G401 (cell line): Measurements from ENCODE around the gene GH2. TPM values are rescaled to one million over a fixed set of nuclear protein-coding genes. Genes with fewer than 3 reads are reported as not detected.
A peak's percentile ranks its signal among the peaks of the same experiment; 100 is the strongest.
"Not testable (repeated sequence)": the region's sequence is repeated elsewhere in the genome, so short reads cannot be mapped to it uniquely, and the experiment has no call there.

Experiments used
- DNase-seq: peaks from one replicate; pipeline ENCODE4 v3.0.0-alpha.2; 2015; ENCODE audit warnings: low spot score
- in situ Hi-C: cut with HindIII; loops from 2 replicates; pipeline ENCODE4 v1.10.0; 2016; ENCODE audit warnings: low sequenced_read_pairs, mixed read lengths
- total RNA-seq: library from RNA; depleted of rRNA; stranded (reverse); fragments of >200 nt; shearing (Covaris generic); gene quantifications from 2 replicates; pipeline ENCODE4 v1.2.3, GENCODE V29; 2014; rRNA removed

The GH2 gene
- not detected in 2 replicates for total RNA-seq

- peak; percentile 29 for DNase-seq
- in situ Hi-C loops = no loop called here
These were observed at the start of gene GH2 for GRCh38 chr17:63881935-63882601. Gene GH2, minus strand, starts transcription at chr17:63881944. Its CDS starts 143 bp downstream, at chr17:63881801.

DNA sequence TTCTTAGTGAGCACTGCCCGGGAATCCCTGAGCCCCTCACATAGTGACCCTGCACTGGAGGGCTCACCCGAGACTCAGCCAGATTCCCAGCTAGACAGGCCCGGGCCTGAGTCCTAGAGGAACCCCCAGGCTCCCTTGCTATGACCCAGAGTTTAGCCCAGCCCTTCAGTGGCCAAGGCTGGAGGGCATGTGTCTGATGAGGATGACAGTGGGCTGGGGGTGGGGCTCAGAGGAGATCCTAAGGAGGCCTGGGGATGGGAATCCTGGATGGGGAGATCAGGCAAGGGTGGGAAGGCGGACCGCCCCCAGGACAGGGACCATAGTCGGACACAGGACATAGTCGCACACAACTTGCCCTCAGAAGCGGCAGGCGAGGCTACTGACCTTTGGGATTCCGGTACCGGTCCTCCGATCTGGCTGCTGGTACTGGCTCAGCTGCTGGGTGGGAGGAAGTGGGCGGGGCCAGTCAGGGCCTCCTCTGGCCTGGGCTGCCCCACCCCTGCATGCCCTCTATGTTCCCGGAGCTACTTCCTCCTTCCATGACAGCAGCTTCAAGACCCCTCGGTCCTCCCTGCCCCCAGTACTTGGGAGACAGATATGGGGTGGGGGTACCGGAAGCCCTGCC is 49.3 kb upstream of the GH2 start:
- no peak for DNase-seq
- in situ Hi-C loops = no loop called here

GRCh38 chr17:63929860-63930766 is 48.4 kb upstream of the GH2 start:
- in situ Hi-C loops = no loop called here
- DNase-seq = peak; percentile 60

DNA sequence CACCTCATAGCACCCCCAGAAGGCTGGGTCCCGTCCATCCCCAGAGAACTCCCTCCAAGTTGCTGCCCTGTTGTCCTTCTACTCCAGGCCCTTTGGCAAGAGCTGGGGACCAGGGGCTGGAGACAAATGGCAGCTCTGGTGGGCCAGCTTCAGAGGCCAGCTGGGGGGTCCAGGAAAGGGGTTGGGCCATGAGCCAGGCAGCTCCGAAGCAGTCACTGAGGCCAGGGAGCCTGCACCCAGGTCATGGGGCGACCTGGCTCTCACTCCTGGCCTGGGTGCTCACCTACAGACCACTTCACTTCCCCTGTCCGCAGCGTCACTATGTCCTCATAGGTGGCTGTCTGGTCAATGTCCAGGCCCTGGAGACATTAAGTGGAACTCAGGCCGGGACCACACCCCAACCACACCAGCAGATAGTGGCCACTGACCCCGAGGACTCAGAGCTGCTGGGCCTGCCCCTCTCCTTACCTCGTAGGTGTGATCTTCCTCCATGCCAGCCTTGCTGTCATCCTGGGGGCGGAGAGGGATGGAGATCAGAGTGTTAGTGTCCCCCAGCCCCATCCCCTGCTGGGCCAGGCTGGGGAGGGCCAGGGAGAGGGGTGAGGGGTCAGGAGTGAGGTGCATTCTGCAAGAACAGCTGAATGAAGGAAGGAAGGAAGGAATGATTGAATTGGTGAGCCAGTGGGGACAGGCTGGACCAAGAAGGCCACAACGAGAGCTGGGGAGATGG is 47.4 kb upstream of the GH2 start:
- in situ Hi-C loops = no loop called here
- no peak for DNase-seq

GRCh38 chr17:63928172-63928666 is 46.5 kb upstream of the GH2 start:
- no peak for DNase-seq
- in situ Hi-C loops = no loop called here

GRCh38 chr17:63927464-63928171 is 45.9 kb upstream of the GH2 start:
- in situ Hi-C loops = no loop called here
- no peak for DNase-seq

DNA sequence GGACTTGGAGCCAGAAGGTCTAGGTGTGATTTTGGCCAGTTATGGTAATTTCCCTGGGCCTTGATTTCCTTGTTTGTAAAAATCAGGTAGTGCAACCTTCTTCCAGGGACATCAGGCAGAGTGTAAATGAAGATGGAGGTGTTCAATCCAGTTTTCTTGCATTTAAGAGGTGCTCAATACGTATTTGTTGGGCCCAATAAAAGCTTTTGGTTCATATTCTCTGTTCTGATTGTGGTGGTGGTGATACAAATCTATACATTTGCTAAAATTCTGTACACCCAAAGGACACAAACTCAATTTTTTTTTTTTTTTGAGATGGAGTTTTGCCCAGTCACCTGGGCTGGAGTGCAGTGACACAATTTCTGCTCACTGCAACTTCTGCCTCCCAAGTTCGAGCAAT is 44.4 kb upstream of the GH2 start:
- no peak for DNase-seq
- in situ Hi-C loops = no loop called here

DNA sequence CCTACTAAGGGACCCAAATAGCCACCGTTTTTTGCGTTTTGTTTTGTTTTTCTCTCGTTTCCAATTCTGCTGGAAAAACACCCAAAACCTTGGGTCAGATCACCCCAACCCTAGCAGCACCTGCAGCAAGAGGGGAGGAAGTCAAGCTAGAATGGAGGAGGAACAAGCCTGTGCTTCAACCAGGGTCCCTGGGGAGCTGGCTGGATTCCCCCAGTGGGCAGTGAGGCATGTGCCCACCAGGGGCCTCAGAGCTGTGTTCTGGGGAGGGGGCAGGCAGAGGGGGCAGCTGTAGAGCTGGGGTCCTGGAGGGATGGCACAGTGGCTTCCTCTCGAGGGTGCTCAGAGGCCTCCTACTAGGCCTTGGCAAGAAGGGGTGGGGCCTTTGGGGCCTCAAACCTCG is 43.9 kb upstream of the GH2 start:
- DNase-seq = no peak
- in situ Hi-C loops = no loop called here

- DNase-seq, in situ Hi-C loops: not testable (repeated sequence)
These were observed 40.7 kb upstream of the GH2 start for GRCh38 chr17:63922402-63922801.

- DNase-seq, in situ Hi-C loops: not testable (repeated sequence)
These were observed 39.0 kb upstream of the GH2 start for GRCh38 chr17:63920779-63921178.

- in situ Hi-C loops, DNase-seq: not testable (repeated sequence)
These were observed 38.3 kb upstream of the GH2 start for GRCh38 chr17:63920050-63920449.

DNA sequence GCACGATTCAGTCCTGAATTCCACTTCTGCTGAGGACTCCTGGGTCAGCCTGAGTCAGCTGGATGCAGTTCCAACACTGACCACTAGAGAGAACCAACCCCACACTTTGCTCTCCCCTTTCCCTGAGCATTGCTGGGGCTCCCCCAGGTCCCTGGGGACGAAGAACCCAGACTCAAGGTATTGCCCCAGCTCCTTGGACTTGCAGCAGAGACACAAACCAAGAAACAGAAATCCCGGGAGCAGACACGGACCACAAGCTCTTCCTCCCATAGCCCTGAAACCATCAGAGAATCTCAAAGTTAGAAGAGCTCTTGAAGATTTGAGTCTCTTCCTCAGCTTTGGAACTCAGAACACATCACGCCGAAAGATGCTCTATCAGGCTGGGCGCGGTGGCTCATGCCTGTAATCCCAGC is 37.6 kb upstream of the GH2 start:
- in situ Hi-C loops = no loop called here
- DNase-seq = peak; percentile 37

DNA sequence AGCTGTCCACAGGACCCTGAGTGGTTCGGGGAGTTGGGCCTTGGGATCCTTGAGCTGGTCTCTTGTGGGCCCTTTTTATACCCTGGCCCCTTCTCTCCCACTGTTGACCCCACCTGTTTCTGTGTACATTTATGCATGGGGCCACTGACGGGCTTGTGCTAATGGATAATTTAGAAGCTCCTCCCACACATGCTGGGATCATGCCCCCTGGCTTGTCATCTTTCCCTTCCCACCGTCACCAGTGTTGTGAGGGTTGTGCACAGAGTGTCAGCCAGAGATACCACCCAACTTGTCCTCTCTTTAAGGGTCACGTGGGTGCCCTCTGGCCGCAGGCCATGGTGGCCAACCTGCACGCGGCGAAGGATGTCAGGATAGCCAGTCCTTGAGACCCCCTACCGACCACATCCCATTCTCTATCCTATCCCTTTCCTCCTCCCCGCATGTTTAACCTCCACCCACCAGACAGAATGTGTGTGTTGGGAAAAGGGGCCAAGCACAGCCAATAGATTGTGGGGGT is 37.1 kb upstream of the GH2 start, which contains the start of gene GH1:
Gene GH1 (minus strand): TSS at position 51 of the 517 bp plus-strand sequence. CDS start 63 bp downstream, outside the sequence.
- in situ Hi-C loops, DNase-seq: not testable (repeated sequence)

DNA sequence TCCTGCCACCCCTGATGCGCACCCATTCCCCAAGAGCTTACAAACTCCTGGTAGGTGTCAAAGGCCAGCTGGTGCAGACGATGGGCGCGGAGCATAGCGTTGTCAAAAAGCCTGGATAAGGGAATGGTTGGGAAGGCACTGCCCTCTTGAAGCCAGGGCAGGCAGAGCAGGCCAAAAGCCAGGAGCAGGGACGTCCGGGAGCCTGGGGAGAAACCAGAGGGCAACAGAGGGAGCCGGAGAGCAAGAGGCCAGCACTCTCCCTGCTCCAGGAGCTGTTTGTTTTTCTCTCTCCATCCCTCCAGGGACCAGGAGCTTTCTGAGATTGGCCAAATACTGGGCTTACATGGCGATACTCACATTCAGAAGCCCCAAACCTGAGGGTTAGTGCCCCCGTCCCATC is 36.6 kb upstream of the GH2 start:
- DNase-seq = no peak
- in situ Hi-C loops = no loop called here

DNA sequence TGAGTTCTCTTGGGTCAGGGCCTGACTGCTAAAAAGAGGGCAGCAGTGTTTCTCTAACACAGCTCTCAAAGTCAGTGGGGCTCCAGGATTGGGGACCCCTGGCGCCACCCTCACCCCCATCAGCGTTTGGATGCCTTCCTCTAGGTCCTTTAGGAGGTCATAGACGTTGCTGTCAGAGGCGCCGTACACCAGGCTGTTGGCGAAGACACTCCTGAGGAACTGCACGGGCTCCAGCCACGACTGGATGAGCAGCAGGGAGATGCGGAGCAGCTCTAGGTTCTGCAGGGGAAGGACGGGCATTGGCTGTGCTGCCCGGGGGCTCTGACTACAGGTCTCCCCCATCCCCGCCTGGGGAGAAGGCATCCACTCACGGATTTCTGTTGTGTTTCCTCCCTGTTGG is 35.9 kb upstream of the GH2 start:
- in situ Hi-C loops = no loop called here
- DNase-seq = no peak

- DNase-seq, in situ Hi-C loops: not testable (repeated sequence)
These were observed 35.5 kb upstream of the GH2 start for GRCh38 chr17:63917206-63917605.

GRCh38 chr17:63916566-63917185 is 34.9 kb upstream of the GH2 start:
- DNase-seq = no peak
- in situ Hi-C loops = no loop called here

DNA sequence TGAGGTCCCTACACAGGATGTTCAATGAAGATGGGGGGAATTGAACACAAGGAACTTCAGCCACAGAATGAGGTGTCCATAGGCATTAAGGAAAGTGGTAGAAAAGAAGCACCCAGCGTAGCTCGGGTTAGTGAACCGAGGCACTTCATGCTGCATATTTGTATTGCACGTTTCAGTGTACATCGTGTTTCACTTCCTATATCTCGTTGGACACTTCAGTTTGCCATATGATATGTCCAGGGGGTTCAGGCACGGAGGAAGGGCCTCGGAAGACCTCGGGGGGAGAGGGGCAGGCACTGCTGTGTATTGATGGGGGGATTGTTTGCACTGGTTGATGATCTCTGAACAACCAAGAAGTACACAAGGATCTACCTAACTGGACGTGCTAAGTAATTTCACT is 34.0 kb upstream of the GH2 start:
- DNase-seq = not testable (repeated sequence)

More for the DNA sequence above, 34.0 kb upstream of the GH2 start:
- in situ Hi-C loops = not testable (repeated sequence)
